Stomach smooth muscle (tissue), 2 donors: ENCODE results near the gene CD300LG.
"Not testable (repeated sequence)": the region's sequence is repeated elsewhere in the genome, so short reads cannot be mapped to it uniquely, and the experiment has no call there.

Source experiments
- H3K27ac ChIP-seq: one replicate; pipeline ENCODE4 v1.7.0; 2013; ENCODE audit warnings: mild to moderate bottlenecking, low read length, inconsistent platforms
- H3K27me3 ChIP-seq, 2 donors: one replicate each; pipeline ENCODE4 v1.7.0; 2013; ENCODE audit warnings: low read length in 2 of 2; ENCODE audit not compliant: insufficient read depth in 2 of 2, control insufficient read depth in 1 of 2
- H3K36me3 ChIP-seq, 2 donors: one replicate each; pipeline ENCODE4 v1.7.0; 2013; ENCODE audit warnings: low read length in 2 of 2; ENCODE audit not compliant: control insufficient read depth in 2 of 2, insufficient read depth in 2 of 2
- H3K4me1 ChIP-seq: one replicate; pipeline ENCODE4 v1.7.0; 2013; ENCODE audit warnings: low read length; ENCODE audit not compliant: control insufficient read depth, insufficient read depth
- H3K4me3 ChIP-seq, 2 donors: one replicate each; pipeline ENCODE4 v1.7.0; 2013; ENCODE audit warnings: low read length in 2 of 2
- H3K9ac ChIP-seq, 2 donors: one replicate each; pipeline ENCODE4 v1.7.0; 2013; ENCODE audit warnings: low read length in 2 of 2, mild to moderate bottlenecking in 1 of 2
- H3K9me3 ChIP-seq, 2 donors: one replicate each; pipeline ENCODE4 v1.7.0; 2013; ENCODE audit warnings: low read length in 2 of 2; ENCODE audit not compliant: control insufficient read depth in 2 of 2
- donor health status: healthy.
- donor health status: Pancreatic carcinoma.

CD300LG gene

DNA sequence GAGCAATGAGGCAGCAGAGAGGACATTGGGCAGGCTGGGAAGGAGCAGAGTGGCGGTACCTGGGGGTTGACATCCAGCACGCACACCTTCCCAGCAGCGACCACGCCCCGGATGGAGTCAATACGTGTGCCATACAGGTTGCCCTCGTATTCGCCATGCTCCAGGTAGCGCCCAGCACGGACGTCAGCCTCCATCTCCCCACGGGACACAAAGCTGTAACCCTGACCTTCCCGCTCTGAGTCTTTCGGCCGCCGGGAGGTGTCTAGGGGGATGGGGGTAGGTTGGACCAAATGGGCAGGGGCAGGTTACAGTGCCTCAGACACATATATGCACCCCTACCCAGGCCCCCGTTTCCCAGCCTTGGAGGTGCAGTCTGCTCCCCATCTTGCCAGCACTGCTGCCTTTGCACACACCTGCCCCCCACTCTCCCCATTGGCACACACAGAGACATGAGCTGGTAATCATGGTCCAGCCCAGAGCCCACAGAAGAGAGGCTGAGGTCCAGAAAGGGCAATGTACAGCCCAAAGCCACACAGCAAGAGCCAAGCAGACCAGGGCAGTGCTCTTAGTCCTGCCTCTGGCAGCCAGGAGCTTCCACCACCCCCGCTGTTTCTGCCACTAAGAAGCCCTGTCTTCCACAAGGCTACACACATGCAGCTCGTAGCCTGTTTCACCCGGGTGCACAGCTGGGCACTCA, 32.9 kb downstream of the CD300LG start:
- Histone ChIP-seq H3K36me3 (peaks cover 12 to 32% of the 10 kb centered on the region in 2 donors), H3K9ac (no peak overlapping the region)

GRCh38 chr17:43880420-43880991, 33.5 kb downstream of the CD300LG start:
- Histone ChIP-seq H3K9ac (no peak overlapping the region), H3K36me3 (peaks cover 12 to 32% of the 10 kb centered on the region in 2 donors), H3K4me3 (no peak overlapping the region)

More for the DNA sequence above, 32.9 kb downstream of the CD300LG start:
- Histone ChIP-seq H3K4me3 (no peak overlapping the region), H3K9me3 (no peaks in the 10 kb centered on the region), H3K27me3 (no peaks in the 10 kb centered on the region), H3K4me1 (peaks cover 7% of the 10 kb centered on the region), H3K27ac (no peak overlapping the region)

DNA sequence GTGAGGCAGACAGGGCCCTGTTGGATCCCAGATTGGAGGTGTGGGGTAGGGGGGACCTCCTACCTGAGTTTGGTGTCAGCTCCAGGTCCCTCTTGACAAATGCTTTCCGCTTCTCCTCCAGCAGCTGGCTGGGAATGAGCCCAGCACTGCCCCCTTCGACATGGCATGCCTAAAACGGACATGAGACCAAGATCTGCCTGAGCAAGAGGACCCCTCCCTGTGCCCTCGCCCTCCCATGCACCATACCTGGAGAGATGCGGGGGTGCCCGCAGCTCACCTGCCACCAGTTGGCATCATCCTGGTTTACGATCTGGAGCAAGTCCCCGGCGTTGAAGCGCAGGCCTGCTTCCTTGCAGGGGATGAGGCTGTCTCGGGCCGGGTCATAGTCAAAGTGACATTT, 34.2 kb downstream of the CD300LG start:
- H3K9ac ChIP-seq, result no peak overlapping the region
- H3K27me3 ChIP-seq, result no peaks in the 10 kb centered on the region
- peaks cover 7% of the 10 kb centered on the region for H3K4me1 ChIP-seq
- H3K36me3 ChIP-seq, result peaks cover 12 to 32% of the 10 kb centered on the region in 2 donors
- H3K4me3 ChIP-seq, result no peak overlapping the region
- no peaks in the 10 kb centered on the region for H3K9me3 ChIP-seq
- no peak overlapping the region for H3K27ac ChIP-seq

More at GRCh38 chr17:43880420-43880991, 33.5 kb downstream of the CD300LG start:
- no peaks in the 10 kb centered on the region for H3K27me3 ChIP-seq
- H3K4me1 ChIP-seq, result peaks cover 7% of the 10 kb centered on the region
- H3K9me3 ChIP-seq, result no peaks in the 10 kb centered on the region
- no peak overlapping the region for H3K27ac ChIP-seq

- no peaks in the 10 kb centered on the region for H3K9me3 ChIP-seq
- no peak overlapping the region for H3K9ac ChIP-seq
- peaks cover 7% of the 10 kb centered on the region for H3K4me1 ChIP-seq
- H3K27ac ChIP-seq, result no peak overlapping the region
- peaks cover 12 to 29% of the 10 kb centered on the region in 2 donors for H3K36me3 ChIP-seq
- no peak overlapping the region for H3K4me3 ChIP-seq
- H3K27me3 ChIP-seq, result no peaks in the 10 kb centered on the region
Observed at GRCh38 chr17:43881758-43882505, 35.0 kb downstream of the CD300LG start.

- no peak overlapping the region for H3K9ac ChIP-seq
- H3K4me1 ChIP-seq, result peaks cover 7% of the 10 kb centered on the region
- peaks cover 12 to 24% of the 10 kb centered on the region in 2 donors for H3K36me3 ChIP-seq
- no peak overlapping the region for H3K4me3 ChIP-seq
- H3K27me3 ChIP-seq, result no peaks in the 10 kb centered on the region
- no peaks in the 10 kb centered on the region for H3K9me3 ChIP-seq
- no peak overlapping the region for H3K27ac ChIP-seq
Observed at GRCh38 chr17:43882761-43883415, 35.9 kb downstream of the CD300LG start.

DNA sequence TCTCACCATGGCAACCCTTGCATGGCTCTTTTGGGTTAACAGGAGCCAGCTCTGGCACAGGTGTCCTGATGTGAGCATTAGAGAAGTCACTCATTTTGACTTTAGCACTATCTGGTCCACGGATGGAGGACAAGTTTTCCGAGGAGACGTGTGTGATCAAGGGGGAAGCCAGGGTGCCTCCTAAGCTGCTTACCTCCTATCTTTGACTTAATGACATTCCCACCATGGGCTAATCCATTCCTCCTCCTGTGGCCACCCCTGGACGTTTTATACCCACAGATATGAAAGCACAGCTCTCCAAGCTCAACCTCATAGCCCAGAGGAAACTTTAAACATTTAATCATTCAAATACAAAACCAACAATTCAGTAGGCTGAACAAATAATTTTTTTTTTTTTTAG, 41.6 kb downstream of the CD300LG start:
- H3K36me3 ChIP-seq, result peaks cover 7% of the 10 kb centered on the region in 2 donors

DNA sequence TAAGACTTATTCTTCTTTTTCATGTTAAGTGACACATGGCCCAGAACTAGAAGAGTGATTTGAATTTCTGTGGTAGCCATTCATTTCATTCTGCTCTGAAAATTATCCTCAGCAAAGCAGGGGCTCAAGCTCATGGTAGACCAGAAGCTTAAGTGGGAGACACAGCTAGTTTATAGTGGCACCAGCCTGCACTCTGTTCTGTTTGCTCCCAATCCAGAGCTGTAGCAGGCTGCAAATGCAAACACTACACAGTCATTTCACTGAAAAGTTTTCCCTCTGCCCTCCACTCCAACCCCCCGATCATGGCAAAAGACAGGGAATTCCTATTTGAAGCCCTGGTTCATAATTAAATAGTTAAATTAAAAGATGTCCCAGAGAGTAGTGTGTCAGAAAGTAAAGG, 43.3 kb downstream of the CD300LG start:
- H3K27ac ChIP-seq, result no peak overlapping the region
- no peaks in the 10 kb centered on the region for H3K4me1 ChIP-seq
- no peak overlapping the region for H3K9ac ChIP-seq
- H3K9me3 ChIP-seq, result no peaks in the 10 kb centered on the region
- no peaks in the 10 kb centered on the region for H3K27me3 ChIP-seq
- peaks cover 7 to 8% of the 10 kb centered on the region in 2 donors for H3K36me3 ChIP-seq
- H3K4me3 ChIP-seq, result no peak overlapping the region

More for the DNA sequence above, 41.6 kb downstream of the CD300LG start:
- H3K9ac ChIP-seq, result no peak overlapping the region
- no peaks in the 10 kb centered on the region for H3K27me3 ChIP-seq
- H3K4me3 ChIP-seq, result no peak overlapping the region
- no peaks in the 10 kb centered on the region for H3K9me3 ChIP-seq
- no peak overlapping the region for H3K27ac ChIP-seq
- H3K4me1 ChIP-seq, result no peaks in the 10 kb centered on the region

DNA sequence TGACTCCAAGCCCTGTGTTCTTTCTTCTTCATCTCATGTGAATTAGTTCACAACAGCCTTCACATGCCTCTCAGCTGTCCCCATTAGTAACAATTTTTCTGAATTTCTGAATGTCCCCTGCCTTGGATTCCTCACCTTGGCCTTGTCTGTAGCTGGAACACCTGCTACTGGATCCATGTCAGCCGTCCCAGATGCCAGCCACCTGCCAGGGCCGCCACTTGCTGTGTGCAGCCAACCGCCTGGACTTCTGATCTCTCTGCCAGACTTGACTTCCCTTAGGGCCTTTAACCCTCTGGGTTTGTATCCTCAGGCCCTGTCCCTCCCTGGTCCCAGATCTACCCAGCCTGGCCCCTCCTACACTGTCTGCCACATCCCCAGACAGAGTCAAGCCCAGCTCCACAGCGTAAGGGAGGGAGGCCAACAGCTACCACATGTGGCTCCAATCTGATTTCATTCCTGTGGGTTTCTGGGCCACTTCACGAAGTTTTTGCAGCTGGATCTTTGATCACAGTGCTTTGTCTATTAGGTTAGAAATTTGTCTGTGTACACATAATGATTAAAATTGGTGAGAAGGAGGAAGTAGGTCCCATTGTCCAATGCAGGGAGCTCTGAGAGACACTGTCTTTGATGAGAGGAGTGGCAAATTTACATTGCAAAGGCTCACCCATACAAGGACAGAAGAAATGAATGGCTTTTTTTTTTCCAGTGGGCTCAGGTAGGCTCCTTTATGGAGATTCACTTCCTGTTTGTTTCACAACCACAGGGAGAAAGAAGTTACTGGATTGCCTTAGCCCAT, 45.1 kb downstream of the CD300LG start:
- Histone ChIP-seq H3K4me3 (no peak overlapping the region), H3K4me1 (no peaks in the 10 kb centered on the region), H3K27me3 (no peaks in the 10 kb centered on the region), H3K9me3 (no peaks in the 10 kb centered on the region), H3K27ac (no peak overlapping the region), H3K36me3 (peaks cover 12% of the 10 kb centered on the region in 2 donors), H3K9ac (no peak overlapping the region)

DNA sequence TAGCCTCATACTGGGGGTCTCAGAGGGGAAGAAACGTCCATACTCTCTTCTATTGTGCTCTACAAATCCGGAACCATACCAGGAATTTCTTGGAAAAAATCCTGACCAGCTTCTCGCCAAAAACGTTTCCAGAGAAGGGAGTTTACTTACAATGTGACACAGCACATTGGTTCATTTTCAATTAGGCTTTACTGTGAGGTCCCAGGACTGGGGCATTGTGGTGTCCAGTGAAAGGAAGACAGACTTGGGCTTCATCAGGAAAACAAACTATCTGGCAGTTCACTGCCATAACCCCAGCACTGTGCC, 45.6 kb downstream of the CD300LG start:
- H3K9ac ChIP-seq, result no peak overlapping the region
- H3K36me3 ChIP-seq, result peaks cover 12 to 13% of the 10 kb centered on the region in 2 donors
- no peaks in the 10 kb centered on the region for H3K27me3 ChIP-seq
- no peak overlapping the region for H3K27ac ChIP-seq
- no peak overlapping the region for H3K4me3 ChIP-seq
- H3K9me3 ChIP-seq, result no peaks in the 10 kb centered on the region
- H3K4me1 ChIP-seq, result no peaks in the 10 kb centered on the region

DNA sequence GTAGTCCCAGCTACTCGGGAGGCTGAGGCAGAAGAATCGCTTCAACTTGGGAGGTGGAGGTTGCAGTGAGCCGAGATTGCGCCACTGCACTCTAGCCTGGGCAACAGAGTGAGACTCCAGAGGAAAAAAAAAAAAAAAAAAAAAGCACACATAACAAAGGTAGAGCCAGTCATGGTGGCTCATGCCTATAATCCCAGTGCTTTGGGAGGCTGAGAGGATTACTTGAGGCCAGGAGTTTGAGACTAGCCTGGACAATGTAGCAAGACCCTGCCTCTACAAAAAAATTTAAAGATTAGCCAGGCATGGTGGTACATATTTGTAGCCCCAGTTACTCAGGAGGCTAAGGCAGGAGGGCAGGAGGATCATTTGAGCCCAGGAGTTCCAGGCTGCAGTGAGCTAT, 47.5 kb downstream of the CD300LG start:
- not testable (repeated sequence) for H3K27me3 ChIP-seq, H3K4me1 ChIP-seq, H3K9ac ChIP-seq, H3K4me3 ChIP-seq, H3K27ac ChIP-seq, H3K9me3 ChIP-seq
- H3K36me3 ChIP-seq, result peaks cover 6 to 16% of the 10 kb centered on the region in 2 donors
